ACHN (cell line): Measurements from ENCODE around the gene PSMG4.
"Not testable (repeated sequence)": the region's sequence is repeated elsewhere in the genome, so short reads cannot be mapped to it uniquely, and the experiment has no call there.

ENCODE experiments used
- DNase-seq: peaks from one replicate; pipeline ENCODE4 v3.0.0-alpha.2; 2015
- in situ Hi-C: cut with HindIII; loops from 2 replicates; pipeline ENCODE4 v1.10.0; 2017; ENCODE audit warnings: low sequenced_read_pairs, low pct_ligation_motif_present, low pct_unique_long_range_greater_than_20kb

PSMG4 gene

GRCh38 chr6:3228771-3229565 is 29.8 kb upstream of the PSMG4 start:
- in situ Hi-C loops: no loop called here
- DNase-seq: no peak

- no peak for DNase-seq
Measured at GRCh38 chr6:3229566-3230178, 29.1 kb upstream of the PSMG4 start.

GRCh38 chr6:3230256-3230882 is 28.4 kb upstream of the PSMG4 start:
- in situ Hi-C loops: no loop called here

More at GRCh38 chr6:3229566-3230178, 29.1 kb upstream of the PSMG4 start:
- in situ Hi-C loops: no loop called here

GRCh38 chr6:3230900-3231246 is 27.9 kb upstream of the PSMG4 start:
- peak; percentile 45 for DNase-seq

More at GRCh38 chr6:3230256-3230882, 28.4 kb upstream of the PSMG4 start:
- no peak for DNase-seq

GRCh38 chr6:3231247-3232016 is 27.3 kb upstream of the PSMG4 start:
- in situ Hi-C loops: no loop called here
- DNase-seq: peak; percentile 85

More at GRCh38 chr6:3230900-3231246, 27.9 kb upstream of the PSMG4 start:
- in situ Hi-C loops: no loop called here

- DNase-seq: no peak
- in situ Hi-C loops: no loop called here
Measured at GRCh38 chr6:3232017-3232945, 26.5 kb upstream of the PSMG4 start.

GRCh38 chr6:3233321-3233720 is 25.4 kb upstream of the PSMG4 start:
- no peak for DNase-seq
- in situ Hi-C loops: no loop called here

GRCh38 chr6:3233904-3234303 is 24.8 kb upstream of the PSMG4 start:
- in situ Hi-C loops: no loop called here
- DNase-seq: no peak

- DNase-seq: no peak
- in situ Hi-C loops: no loop called here
Measured at GRCh38 chr6:3235486-3235885, 23.3 kb upstream of the PSMG4 start.

- DNase-seq: no peak
- in situ Hi-C loops: no loop called here
Measured at GRCh38 chr6:3236005-3236404, 22.7 kb upstream of the PSMG4 start.

GRCh38 chr6:3237761-3238662 is 20.7 kb upstream of the PSMG4 start:
- in situ Hi-C loops: no loop called here
- DNase-seq: no peak

- in situ Hi-C loops: no loop called here
- no peak for DNase-seq
Measured at GRCh38 chr6:3239110-3239830, 19.5 kb upstream of the PSMG4 start.

- no peak for DNase-seq
- in situ Hi-C loops: no loop called here
Measured at GRCh38 chr6:3240595-3240994, 18.2 kb upstream of the PSMG4 start.

- in situ Hi-C loops, DNase-seq: not testable (repeated sequence)
Measured at GRCh38 chr6:3241745-3242144, 17.0 kb upstream of the PSMG4 start.

- in situ Hi-C loops: no loop called here
- DNase-seq: no peak
Measured at GRCh38 chr6:3242768-3243167, 16.0 kb upstream of the PSMG4 start.

GRCh38 chr6:3244003-3244831 is 14.5 kb upstream of the PSMG4 start:
- DNase-seq: no peak
- in situ Hi-C loops: no loop called here
